Adrenal gland (tissue), 5 donors: Measurements from ENCODE around the gene MCM7.

Source experiments
- POLR2A ChIP-seq, 2 donors: fragments of 450-650 bp; IDR thresholded peaks; one replicate each; pipeline ENCODE4 v1.6.1; 2017; ENCODE audit warnings: antibody characterized with exemption in 2 of 2, mild to moderate bottlenecking in 2 of 2, moderate library complexity in 1 of 2
- TF ChIP-seq, protein P1 (sequence below), 6 experiments: fragments of 450-650 bp in 4 of 6; fragments of 200-600 bp in 2 of 6; sonication (generic) in 1 of 6; IDR thresholded peaks; 1 replicate in 5 of 6; 2 replicates in 1 of 6; pipeline versions ENCODE4 v1.5.1 to v1.8.0; 2016 to 2021; ENCODE audit warnings: antibody characterized with exemption in 6 of 6, mild to moderate bottlenecking in 2 of 6, moderate library complexity in 1 of 6
- donor health status: DM: no; HTN: no; CAD: no.

DNA sequence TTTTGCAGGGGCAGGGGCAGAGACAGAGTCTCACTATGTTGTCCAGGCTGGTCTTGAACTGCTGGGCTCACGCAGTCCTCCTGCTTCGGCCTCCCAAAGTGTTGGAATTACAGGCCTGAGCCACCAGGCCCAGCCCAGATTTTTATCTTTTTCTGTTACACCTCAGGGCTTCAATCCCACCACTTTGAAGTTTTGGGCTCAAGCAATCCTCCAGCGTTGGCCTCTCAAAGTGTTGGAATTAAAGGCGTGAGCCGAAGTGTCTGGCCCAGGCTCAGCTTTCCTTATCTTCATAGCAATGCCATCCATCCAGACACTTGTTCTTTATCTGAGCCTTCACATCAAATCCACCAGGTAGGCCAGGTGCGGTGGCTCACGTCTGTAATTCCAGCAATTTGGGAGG, 13.8 kb upstream of the MCM7 start:
- TF ChIP-seq POLR2A (IDR thresholded peaks at IDR 0.05) = no peak
- TF ChIP-seq, protein P1, sequence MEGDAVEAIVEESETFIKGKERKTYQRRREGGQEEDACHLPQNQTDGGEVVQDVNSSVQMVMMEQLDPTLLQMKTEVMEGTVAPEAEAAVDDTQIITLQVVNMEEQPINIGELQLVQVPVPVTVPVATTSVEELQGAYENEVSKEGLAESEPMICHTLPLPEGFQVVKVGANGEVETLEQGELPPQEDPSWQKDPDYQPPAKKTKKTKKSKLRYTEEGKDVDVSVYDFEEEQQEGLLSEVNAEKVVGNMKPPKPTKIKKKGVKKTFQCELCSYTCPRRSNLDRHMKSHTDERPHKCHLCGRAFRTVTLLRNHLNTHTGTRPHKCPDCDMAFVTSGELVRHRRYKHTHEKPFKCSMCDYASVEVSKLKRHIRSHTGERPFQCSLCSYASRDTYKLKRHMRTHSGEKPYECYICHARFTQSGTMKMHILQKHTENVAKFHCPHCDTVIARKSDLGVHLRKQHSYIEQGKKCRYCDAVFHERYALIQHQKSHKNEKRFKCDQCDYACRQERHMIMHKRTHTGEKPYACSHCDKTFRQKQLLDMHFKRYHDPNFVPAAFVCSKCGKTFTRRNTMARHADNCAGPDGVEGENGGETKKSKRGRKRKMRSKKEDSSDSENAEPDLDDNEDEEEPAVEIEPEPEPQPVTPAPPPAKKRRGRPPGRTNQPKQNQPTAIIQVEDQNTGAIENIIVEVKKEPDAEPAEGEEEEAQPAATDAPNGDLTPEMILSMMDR (IDR thresholded peaks at IDR 0.05) = no peak
